Ectodermal cell (in vitro differentiated cells): Measurements from ENCODE around the gene LSM4.

Experiments
- H3K27ac ChIP-seq: 2 replicates; pipeline ENCODE4 v1.7.0; 2013; ENCODE audit warnings: mild to moderate bottlenecking, low read depth, low read length; ENCODE audit not compliant: insufficient read depth, poor library complexity, severe bottlenecking
- H3K27me3 ChIP-seq: 2 replicates; pipeline ENCODE4 v1.7.0; 2013; ENCODE audit warnings: mild to moderate bottlenecking, low read length; ENCODE audit not compliant: insufficient read depth, control insufficient read depth, poor library complexity, severe bottlenecking
- H3K36me3 ChIP-seq: one replicate; pipeline ENCODE4 v1.7.0; 2013; ENCODE audit warnings: low read length; ENCODE audit not compliant: control insufficient read depth, insufficient read depth
- H3K4me1 ChIP-seq: one replicate; pipeline ENCODE4 v1.7.0; 2013; ENCODE audit warnings: low read length; ENCODE audit not compliant: control insufficient read depth, insufficient read depth
- H3K4me3 ChIP-seq: 2 replicates; pipeline ENCODE4 v1.7.0; 2013; ENCODE audit warnings: low read depth, low read length, control low read depth; ENCODE audit not compliant: insufficient read depth
- H3K9me3 ChIP-seq: 2 replicates; pipeline ENCODE4 v1.7.0; 2013; ENCODE audit warnings: mild to moderate bottlenecking, low read length, moderate library complexity; ENCODE audit not compliant: control insufficient read depth
- WGBS, 2 experiments: methylation state at CpG; one replicate each; pipeline ENCODE4 v1.1.7; 2013; ENCODE audit warnings: missing lambda C conversion rate in 2 of 2; 5-methylcytosine and 5-hydroxymethylcytosine counted together

The LSM4 gene

GRCh38 chr19:18264971-18265540, 57.8 kb downstream of the LSM4 start:
- no peaks in the 10 kb centered on the region for H3K4me1 ChIP-seq
- WGBS, 2 experiments: 96% methylated on average over 23 of the region's 23 CpGs
- no peak overlapping the region for H3K4me3 ChIP-seq
- H3K9me3 ChIP-seq: no peaks in the 10 kb centered on the region
- peaks cover 14% of the 10 kb centered on the region for H3K36me3 ChIP-seq
- no peak overlapping the region for H3K27ac ChIP-seq
- no peaks in the 10 kb centered on the region for H3K27me3 ChIP-seq

DNA sequence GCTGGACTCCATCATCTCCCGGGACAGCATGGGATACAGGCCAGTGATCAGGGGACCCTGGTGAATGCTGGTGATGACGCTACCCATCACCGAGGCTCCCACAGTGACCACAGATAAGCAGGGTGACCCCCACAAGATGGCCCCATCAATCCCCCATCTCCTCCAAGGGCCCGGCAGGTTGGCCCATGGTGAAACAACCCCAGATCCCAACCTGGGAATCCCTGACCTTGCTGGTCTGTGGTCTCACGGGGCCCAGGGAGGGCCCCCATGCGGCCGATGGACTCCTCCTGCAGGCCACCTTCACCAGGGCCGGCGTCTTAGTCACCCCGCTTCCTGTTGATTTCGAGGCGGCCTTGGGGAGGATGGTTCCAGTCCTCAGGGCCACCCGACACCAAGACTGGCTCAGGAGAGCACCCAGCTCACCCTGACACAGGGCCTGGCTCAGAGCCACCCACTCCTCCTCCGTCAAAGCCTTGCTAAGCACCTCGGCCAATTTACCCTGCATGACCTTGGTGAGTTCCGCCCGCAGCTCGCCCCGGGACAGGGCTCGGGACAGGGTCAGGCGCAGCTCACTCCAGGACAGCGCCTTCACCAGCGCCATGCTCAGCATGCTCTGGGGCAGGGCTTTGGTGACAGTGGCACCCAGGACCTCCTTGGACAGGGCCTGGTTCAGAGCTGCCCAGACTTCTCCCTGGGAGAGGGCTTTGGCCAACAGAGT, 58.6 kb downstream of the LSM4 start:
- H3K4me1 ChIP-seq: no peaks in the 10 kb centered on the region
- 95 to 96% methylated on average over 23 of the region's 23 CpGs for WGBS, 2 experiments
- H3K4me3 ChIP-seq: no peak overlapping the region
- H3K36me3 ChIP-seq: peaks cover 14% of the 10 kb centered on the region
- no peaks in the 10 kb centered on the region for H3K27me3 ChIP-seq
- no peaks in the 10 kb centered on the region for H3K9me3 ChIP-seq
- H3K27ac ChIP-seq: no peak overlapping the region

- no peak overlapping the region for H3K27ac ChIP-seq
- peaks cover 14% of the 10 kb centered on the region for H3K36me3 ChIP-seq
- no peaks in the 10 kb centered on the region for H3K9me3 ChIP-seq
- WGBS, 2 experiments: 93% methylated on average over 16 of the region's 16 CpGs
- H3K4me3 ChIP-seq: no peak overlapping the region
- H3K4me1 ChIP-seq: no peaks in the 10 kb centered on the region
- no peaks in the 10 kb centered on the region for H3K27me3 ChIP-seq
These were observed 59.3 kb downstream of the LSM4 start for GRCh38 chr19:18263324-18264136.

DNA sequence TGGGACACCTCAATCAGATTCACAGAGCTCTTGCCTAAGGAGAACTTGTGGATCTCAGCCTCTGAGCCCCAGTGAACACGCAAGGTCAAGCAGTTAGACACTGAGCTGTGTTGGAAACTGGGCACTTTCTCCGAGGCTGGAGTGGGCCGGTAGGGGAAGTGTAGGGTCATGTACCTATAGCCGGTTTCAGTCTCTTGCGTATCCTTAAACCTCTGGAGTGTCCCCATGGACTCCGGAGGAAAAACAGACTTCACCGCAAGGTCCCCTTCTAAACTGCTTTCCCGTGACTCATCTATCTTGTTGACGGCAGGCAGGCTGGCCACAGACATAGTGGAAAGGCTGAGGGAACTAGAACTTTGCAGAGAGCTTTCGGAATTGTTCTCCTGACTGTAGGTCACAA, 60.0 kb downstream of the LSM4 start:
- no peaks in the 10 kb centered on the region for H3K9me3 ChIP-seq
- H3K36me3 ChIP-seq: peaks cover 14% of the 10 kb centered on the region
- no peaks in the 10 kb centered on the region for H3K27me3 ChIP-seq
- WGBS, 2 experiments: 95 to 96% methylated on average over 10 of the region's 10 CpGs
- H3K27ac ChIP-seq: no peak overlapping the region
- no peak overlapping the region for H3K4me3 ChIP-seq
- no peaks in the 10 kb centered on the region for H3K4me1 ChIP-seq

GRCh38 chr19:18262144-18262543, 60.7 kb downstream of the LSM4 start:
- Histone ChIP-seq H3K4me3 (no peak overlapping the region), H3K27me3 (no peaks in the 10 kb centered on the region), H3K27ac (no peak overlapping the region), H3K9me3 (no peaks in the 10 kb centered on the region), H3K36me3 (peaks cover 14% of the 10 kb centered on the region), H3K4me1 (no peaks in the 10 kb centered on the region)

- Histone ChIP-seq H3K4me1 (no peaks in the 10 kb centered on the region), H3K27me3 (no peaks in the 10 kb centered on the region), H3K9me3 (no peaks in the 10 kb centered on the region), H3K27ac (no peak overlapping the region), H3K36me3 (peaks cover 10% of the 10 kb centered on the region), H3K4me3 (no peak overlapping the region)
- WGBS, 2 experiments: 84 to 87% methylated on average over 2 of the region's 2 CpGs
These were observed 61.4 kb downstream of the LSM4 start for GRCh38 chr19:18261474-18261873.

DNA sequence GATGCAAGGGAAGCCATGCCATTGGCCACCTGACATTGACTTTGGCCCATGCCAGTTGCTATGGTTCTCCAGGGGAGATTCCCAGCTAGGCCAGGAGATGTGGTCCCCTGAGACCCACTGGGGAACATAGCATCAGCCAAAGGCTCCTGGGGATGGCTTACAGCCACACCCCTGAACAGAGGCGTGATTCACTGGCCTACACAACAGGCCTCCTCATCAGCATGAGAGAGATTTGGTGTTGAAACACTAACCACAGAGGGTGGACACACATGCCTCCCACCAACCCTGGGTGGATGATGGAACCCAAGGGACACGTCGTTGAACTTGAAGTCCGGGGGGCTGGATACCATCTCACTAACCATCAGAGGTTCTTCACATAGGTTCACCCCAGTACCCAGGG, 63.0 kb downstream of the LSM4 start:
- no peaks in the 10 kb centered on the region for H3K36me3 ChIP-seq
- WGBS, 2 experiments: 94% methylated on average over 4 of the region's 4 CpGs
- no peaks in the 10 kb centered on the region for H3K9me3 ChIP-seq
- peaks cover 7% of the 10 kb centered on the region for H3K27me3 ChIP-seq
- no peaks in the 10 kb centered on the region for H3K4me1 ChIP-seq
- H3K27ac ChIP-seq: no peak overlapping the region
- H3K4me3 ChIP-seq: no peak overlapping the region

- Histone ChIP-seq H3K9me3 (no peaks in the 10 kb centered on the region), H3K4me3 (no peak overlapping the region), H3K27ac (no peak overlapping the region), H3K36me3 (no peaks in the 10 kb centered on the region), H3K27me3 (peaks cover 25% of the 10 kb centered on the region), H3K4me1 (no peaks in the 10 kb centered on the region)
- 94 to 95% methylated on average over 55 of the region's 55 CpGs for WGBS, 2 experiments
These were observed 65.1 kb downstream of the LSM4 start for GRCh38 chr19:18257503-18258470.
